ENCODE measurements around the gene STEAP1B.
A peak's percentile ranks its signal among the peaks of the same experiment; 100 is the strongest.

The STEAP1B gene

GRCh38 chr7:22400936-22401553, 98.9 kb downstream of the STEAP1B start:
- DNase-seq (ENCODE audit: low spot score): no peak

GRCh38 chr7:22400150-22400814, 99.7 kb downstream of the STEAP1B start:
- no peak for DNase-seq (ENCODE audit: low spot score)

- no peak for DNase-seq (ENCODE audit: low spot score)
Measured at GRCh38 chr7:22399546-22399945, 100.4 kb downstream of the STEAP1B start.

GRCh38 chr7:22399091-22399490, 100.9 kb downstream of the STEAP1B start:
- no peak for DNase-seq (ENCODE audit: low spot score)

GRCh38 chr7:22397981-22398380, 102.0 kb downstream of the STEAP1B start:
- DNase-seq (ENCODE audit: low spot score): no peak

- DNase-seq (ENCODE audit: low spot score): no peak
Measured at GRCh38 chr7:22395222-22395621, 104.8 kb downstream of the STEAP1B start.

GRCh38 chr7:22394739-22395138, 105.2 kb downstream of the STEAP1B start:
- DNase-seq (ENCODE audit: low spot score): no peak

- DNase-seq (ENCODE audit: low spot score): no peak
Measured at GRCh38 chr7:22393913-22394729, 105.9 kb downstream of the STEAP1B start.

- no peak for DNase-seq (ENCODE audit: low spot score)
Measured at GRCh38 chr7:22390516-22390915, 109.5 kb downstream of the STEAP1B start.

GRCh38 chr7:22389892-22390291, 110.1 kb downstream of the STEAP1B start:
- DNase-seq (ENCODE audit: low spot score): no peak

- DNase-seq (ENCODE audit: low spot score): peak; percentile 27
Measured at GRCh38 chr7:22387583-22387982, 112.4 kb downstream of the STEAP1B start.

GRCh38 chr7:22386865-22387264, 113.1 kb downstream of the STEAP1B start:
- no peak for DNase-seq (ENCODE audit: low spot score)

GRCh38 chr7:22386206-22386858, 113.7 kb downstream of the STEAP1B start:
- DNase-seq (ENCODE audit: low spot score): no peak

GRCh38 chr7:22385326-22385725, 114.7 kb downstream of the STEAP1B start:
- no peak for DNase-seq (ENCODE audit: low spot score)

- DNase-seq (ENCODE audit: low spot score): no peak
Measured at GRCh38 chr7:22380333-22380732, 119.7 kb downstream of the STEAP1B start.

GRCh38 chr7:22378199-22378980, 121.6 kb downstream of the STEAP1B start:
- DNase-seq (ENCODE audit: low spot score): no peak

- peak; percentile 93 for DNase-seq (ENCODE audit: low spot score)
Measured at GRCh38 chr7:22377703-22378102, 122.3 kb downstream of the STEAP1B start.

GRCh38 chr7:22375359-22376048, 124.5 kb downstream of the STEAP1B start:
- DNase-seq (ENCODE audit: low spot score): no peak

GRCh38 chr7:22373911-22374310, 126.1 kb downstream of the STEAP1B start:
- DNase-seq (ENCODE audit: low spot score): no peak

GRCh38 chr7:22373388-22373787, 126.6 kb downstream of the STEAP1B start:
- no peak for DNase-seq (ENCODE audit: low spot score)

- DNase-seq (ENCODE audit: low spot score): no peak
Measured at GRCh38 chr7:22372863-22373262, 127.1 kb downstream of the STEAP1B start.

Data from cerebellar cortex (tissue), 1 donor.